IMR-90 (cell line): Measurements from ENCODE around the gene PIK3R4. TPM values are rescaled to one million over a fixed set of nuclear protein-coding genes. Genes with fewer than 3 reads are reported as not detected.

Experiments used
- ATAC-seq: fragments of 200-7000 bp; cut with Tn5 transposase; 2 replicates; pipeline ENCODE4 v1.9.1; 2020; ENCODE audit warnings: low read depth, mild to moderate bottlenecking, moderate library complexity
- BruUV-seq: library from RNA; stranded (reverse); fragments of 400-500 nt; replicated peaks from 2 replicates; lab custom pipeline; 2021; lab: Mats Ljungman, UMichigan
- CTCF ChIA-PET: fragments of 300-600 bp; formaldehyde crosslinking; extraction: SDS; loops from one replicate; lab custom pipeline; 2021; ENCODE audit warnings: antibody characterized with exemption; lab: Yijun Ruan, JAX
- POLR2A ChIA-PET: fragments of 300-600 bp; sonication (Branson Sonifier 250); formaldehyde crosslinking; loops from one replicate; lab custom pipeline; 2022; ENCODE audit warnings: antibody characterized with exemption; ENCODE audit not compliant: unreplicated experiment; lab: Charles Lee
- DNase-seq: peaks from one replicate; pipeline ENCODE4 v3.0.0; 2013
- H2AFZ ChIP-seq: replicated peaks from 2 replicates; pipeline ENCODE3; 2013; ENCODE audit warnings: low read length, mild to moderate bottlenecking; ENCODE audit not compliant: poor library complexity
- H2AK5ac ChIP-seq: 2 replicates; pipeline ENCODE4 v1.6.1; 2013; ENCODE audit warnings: low read depth, low read length, inconsistent platforms
- H2AK9ac ChIP-seq: replicated peaks from 2 replicates; pipeline ENCODE3; 2013; ENCODE audit warnings: mild to moderate bottlenecking, low read depth, low read length, moderate library complexity; ENCODE audit not compliant: poor library complexity
- H2BK120ac ChIP-seq: 2 replicates; pipeline ENCODE4 v1.6.1; 2013; ENCODE audit warnings: low read depth, low read length, inconsistent platforms
- H2BK15ac ChIP-seq: 3 replicates; pipeline ENCODE4 v1.6.1; 2013; ENCODE audit warnings: low read depth, low read length, inconsistent platforms
- H2BK20ac ChIP-seq: 2 replicates; pipeline ENCODE4 v1.6.1; 2013; ENCODE audit warnings: low read depth, mild to moderate bottlenecking, inconsistent platforms, low read length, moderate library complexity
- H2BK5ac ChIP-seq: 2 replicates; pipeline ENCODE4 v1.6.1; 2013; ENCODE audit warnings: mild to moderate bottlenecking, low read depth, low read length, inconsistent platforms; ENCODE audit not compliant: poor library complexity, severe bottlenecking
- H3K14ac ChIP-seq: replicated peaks from 2 replicates; pipeline ENCODE4 v1.6.1; 2013; ENCODE audit warnings: low read depth, low read length, inconsistent platforms
- H3K18ac ChIP-seq: 2 replicates; pipeline ENCODE4 v1.6.1; 2013; ENCODE audit warnings: low read depth, low read length, control low read depth
- H3K23ac ChIP-seq: 2 replicates; pipeline ENCODE4 v1.6.1; 2013; ENCODE audit warnings: low read depth, low read length, inconsistent platforms
- H3K27ac ChIP-seq: 2 replicates; pipeline ENCODE4 v1.5.1; 2013; ENCODE audit warnings: mild to moderate bottlenecking, control low read depth, low read length; ENCODE audit not compliant: insufficient read depth
- H3K27me3 ChIP-seq: 2 replicates; pipeline ENCODE4 v1.6.1; 2013; ENCODE audit warnings: low read length; ENCODE audit not compliant: control insufficient read depth, insufficient read depth
- H3K36me3 ChIP-seq: 2 replicates; pipeline ENCODE4 v1.6.1; 2013; ENCODE audit warnings: low read length, mixed read lengths; ENCODE audit not compliant: control insufficient read depth, insufficient read depth
- H3K4ac ChIP-seq: 2 replicates; pipeline ENCODE4 v1.6.1; 2013; ENCODE audit warnings: low read depth, low read length, inconsistent platforms
- H3K4me1 ChIP-seq: 2 replicates; pipeline ENCODE4 v1.6.1; 2013; ENCODE audit warnings: low read length, mixed read lengths; ENCODE audit not compliant: control insufficient read depth, insufficient read depth
- H3K4me2 ChIP-seq: 2 replicates; pipeline ENCODE4 v1.6.1; 2013; ENCODE audit warnings: low read depth, mild to moderate bottlenecking, control low read depth, low read length, moderate library complexity
- H3K4me3 ChIP-seq: 2 replicates; pipeline ENCODE4 v1.5.1; 2013; ENCODE audit warnings: low read depth, mild to moderate bottlenecking, control low read depth, low read length, moderate library complexity; ENCODE audit not compliant: insufficient read depth
- H3K56ac ChIP-seq: 2 replicates; pipeline ENCODE4 v1.6.1; 2013; ENCODE audit warnings: low read length, inconsistent platforms; ENCODE audit not compliant: insufficient read depth; ENCODE audit errors: extremely low read depth
- H3K79me1 ChIP-seq, 2 experiments: 2 replicates each; pipeline ENCODE4 v1.6.1; 2013; ENCODE audit warnings: low read length in 2 of 2, inconsistent platforms in 1 of 2, low read depth in 1 of 2
- H3K9ac ChIP-seq: 2 replicates; pipeline ENCODE4 v1.6.1; 2013; ENCODE audit warnings: low read depth, low read length, control low read depth
- H3K9me1 ChIP-seq: 2 replicates; pipeline ENCODE4 v1.6.1; 2013; ENCODE audit warnings: low read length, inconsistent platforms; ENCODE audit not compliant: insufficient read depth
- H3K9me3 ChIP-seq: 2 replicates; pipeline ENCODE4 v1.6.1; 2013; ENCODE audit warnings: low read length; ENCODE audit not compliant: control insufficient read depth, insufficient read depth
- H4K20me1 ChIP-seq: 2 replicates; pipeline ENCODE4 v1.6.1; 2013; ENCODE audit warnings: low read length, inconsistent platforms; ENCODE audit not compliant: insufficient read depth
- H4K5ac ChIP-seq: 2 replicates; pipeline ENCODE4 v1.6.1; 2013; ENCODE audit warnings: mild to moderate bottlenecking, low read depth, low read length, control low read depth
- H4K8ac ChIP-seq, 2 experiments: 2 replicates each; pipeline ENCODE4 v1.6.1; 2013; ENCODE audit warnings: low read depth in 2 of 2, low read length in 2 of 2, control low read depth in 1 of 2, inconsistent platforms in 1 of 2
- H4K91ac ChIP-seq: 2 replicates; pipeline ENCODE4 v1.6.1; 2013; ENCODE audit warnings: low read depth, low read length, inconsistent platforms; ENCODE audit not compliant: insufficient read depth
- CTCF ChIP-seq: conservative IDR thresholded peaks from 2 replicates; pipeline ENCODE4 v1.5.1; 2012; ENCODE audit warnings: mild to moderate bottlenecking, low read depth, low read length, improper control_type of control experiment
- RFX5 ChIP-seq: IDR thresholded peaks from 2 replicates; pipeline ENCODE4 v1.8.0; 2012; ENCODE audit warnings: low read depth, mild to moderate bottlenecking, low read length, moderate library complexity
- SMC3 ChIP-seq: fragments of 150-350 bp; IDR thresholded peaks from 2 replicates; pipeline ENCODE4 v1.6.1; 2016; ENCODE audit warnings: low read depth, mild to moderate bottlenecking, antibody characterized with exemption, low read length, moderate library complexity
- WGBS, 2 experiments: methylation state at CpG; one replicate each; pipeline versions ENCODE4 v1.1.5 to v1.1.7; 2013; ENCODE audit warnings: missing lambda C conversion rate in 2 of 2; ENCODE audit not compliant: insufficient read length in 1 of 2; ENCODE audit errors: extremely low coverage in 2 of 2; 5-methylcytosine and 5-hydroxymethylcytosine counted together
- dilution Hi-C: fragments of 300-500 bp; cut with HindIII; formaldehyde crosslinking; loops from one replicate; pipeline ENCODE4 v1.14.3; 2018; ENCODE audit warnings: low sequenced_read_pairs; ENCODE audit not compliant: unreplicated experiment
- in situ Hi-C: fragments of 300-500 bp; cut with MboI; formaldehyde crosslinking; loops from 3 replicates; pipeline ENCODE4 v1.14.3; 2019; ENCODE audit warnings: low sequenced_read_pairs, inconsistent platforms, mixed read lengths
- intact Hi-C: fragments of 100-400 bp; cut with micrococcal nuclease; formaldehyde crosslinking; loops from 2 replicates; pipeline ENCODE4 v1.10.0; 2022
- polyA plus RNA-seq, 3 experiments: library from polyadenylated mRNA; depleted of rRNA; stranded (reverse); fragments of >200 nt; gene quantifications; 2 replicates each; pipeline ENCODE4 v1.2.3, GENCODE V29; 2012; ENCODE audit warnings: low replicate concordance in 1 of 3
- total RNA-seq: library from RNA; depleted of rRNA; stranded (reverse); fragments of >200 nt; gene quantifications from 2 replicates; pipeline ENCODE4 v1.2.3, GENCODE V29; 2012

PIK3R4 gene
- total and polyA plus RNA-seq, 2 of the 4 experiments (the other 2 are of a cell fraction), result 19.7 to 27.2 TPM

GRCh38 chr3:130645261-130645660, 101.4 kb downstream of the PIK3R4 start:
- in situ Hi-C loops, result no loop called here
- no peak for DNase-seq

More at GRCh38 chr3:130645261-130645660, 101.4 kb downstream of the PIK3R4 start:
- Histone ChIP-seq H3K36me3 (no peaks in the 10 kb centered on the region), H4K91ac (no peak overlapping the region), H2AK9ac (no peak overlapping the region), H3K27me3 (no peaks in the 10 kb centered on the region; the same call in 1 of the 2 replicates), H4K8ac (no peak overlapping the region), H3K9me1 (no peaks in the 10 kb centered on the region), H3K4me1 (no peaks in the 10 kb centered on the region), H4K5ac (no peak overlapping the region), H3K79me1 (no peaks in the 10 kb centered on the region), H4K20me1 (no peaks in the 10 kb centered on the region), H3K9ac (no peak overlapping the region), H3K9me3 (no peaks in the 10 kb centered on the region), H2BK120ac (no peak overlapping the region), H3K4me3 (no peak overlapping the region), H3K56ac (no peak overlapping the region), H2BK20ac (no peak overlapping the region), H3K14ac (no peak overlapping the region), H3K23ac (no peak overlapping the region), H3K4me2 (no peak overlapping the region), H3K27ac (no peak overlapping the region), H3K4ac (no peak overlapping the region), H2BK15ac (no peak overlapping the region), H2BK5ac (no peak overlapping the region), H2AK5ac (no peak overlapping the region), H3K18ac (no peak overlapping the region), H2AFZ (no peak overlapping the region)
- dilution Hi-C loops (no loop called here), intact Hi-C loops (no loop called here)
- ChIA-PET CTCF (no interaction called here), POLR2A (no interaction called here)
- no peak for TF ChIP-seq SMC3
- TF ChIP-seq CTCF, result no peak
- no peak for TF ChIP-seq RFX5
- no TSS peak for BruUV-seq
- no CpG with 5 or more reads among the region's 1 CpG for WGBS, 2 experiments
- ATAC-seq, result no peak
